MM.1S (cell line): ENCODE data around the gene PLEKHG5.

Experiments used
- CTCF ChIP-seq: fragments of 300-600 bp; sonication (generic); IDR thresholded peaks from 2 replicates; pipeline ENCODE4 v1.5.1; 2016; ENCODE audit warnings: antibody characterized with exemption, low read length, mixed read lengths
- EZH2 ChIP-seq: fragments of 300-600 bp; sonication (generic); optimal IDR thresholded peaks from 2 replicates; pipeline ENCODE3; 2017; ENCODE audit warnings: low read depth, mild to moderate bottlenecking, antibody characterized with exemption, low read length, mixed read lengths

GRCh38 chr1:6468729-6469461 lies 22.6 kb downstream of the PLEKHG5 start:
- TF ChIP-seq CTCF (no peak), EZH2 (no peak)
